HepG2 (cell line): ENCODE data around the gene ZNF217. TPM values are rescaled to one million over a fixed set of nuclear protein-coding genes. Genes with fewer than 3 reads are reported as not detected.

ENCODE experiments used
- KDM3A ChIP-seq: IDR thresholded peaks from 2 replicates; pipeline ENCODE4 v1.6.1; 2018; ENCODE audit warnings: low read depth, missing compliant biosample characterization
- PATZ1 ChIP-seq: sonication (generic); formaldehyde crosslinking; IDR thresholded peaks from 2 replicates; pipeline ENCODE4 v1.4.0; 2020; ENCODE audit warnings: missing genetic modification reagents
- POLR2AphosphoS5 ChIP-seq: IDR thresholded peaks from 2 replicates; pipeline ENCODE4 v1.6.1; 2012; ENCODE audit warnings: low read depth, low read length
- SRF ChIP-seq: IDR thresholded peaks from 2 replicates; pipeline ENCODE4 v1.6.1; 2011; ENCODE audit warnings: mild to moderate bottlenecking, low read depth, low read length, moderate library complexity
- SRSF9 ChIP-seq: fragments of 200-400 bp; formaldehyde crosslinking; IDR thresholded peaks from 2 replicates; pipeline ENCODE4 v1.6.1; 2018; ENCODE audit warnings: borderline replicate concordance, mild to moderate bottlenecking, low read depth, low read length; ENCODE audit not compliant: insufficient read depth, poor library complexity, severe bottlenecking
- XBP1 ChIP-seq: sonication (generic); formaldehyde crosslinking; IDR thresholded peaks from 2 replicates; pipeline ENCODE4 v1.5.0; 2020; ENCODE audit warnings: missing genetic modification reagents
- ZNF362 ChIP-seq: sonication (generic); formaldehyde crosslinking; IDR thresholded peaks from 2 replicates; pipeline ENCODE4 v1.4.0; 2020; ENCODE audit warnings: missing genetic modification reagents, mild to moderate bottlenecking, borderline replicate concordance
- ZNF749 ChIP-seq: sonication (generic); formaldehyde crosslinking; IDR thresholded peaks from 2 replicates; pipeline ENCODE4 v1.8.0; 2022; ENCODE audit warnings: mild to moderate bottlenecking, missing genetic modification reagents, moderate library complexity, borderline replicate concordance
- ZNF879 ChIP-seq: sonication (generic); formaldehyde crosslinking; IDR thresholded peaks from 2 replicates; pipeline ENCODE4 v1.8.1; 2023; ENCODE audit warnings: missing genetic modification reagents
- polyA plus RNA-seq, 8 experiments: library from polyadenylated mRNA; depleted of rRNA in 3 of 8; stranded (reverse) in 7 of 8; unstranded in 1 of 8; fragments of >200 nt; fragmentation: Illumina TruSeq in 4 of 8; extraction: Trizol in 4 of 8; gene quantifications; 2 replicates each; pipeline versions ENCODE4 v1.2.1 to v1.2.3, GENCODE V29; 2011 to 2016; ENCODE audit warnings: low read depth in 4 of 8, missing spikeins in 1 of 8, mixed read lengths in 1 of 8; ENCODE audit not compliant: insufficient read depth in 1 of 8
- total RNA-seq, 5 experiments: library from RNA; depleted of rRNA; stranded (reverse); fragments of >200 nt; fragmentation: Illumina TruSeq; extraction: Trizol; gene quantifications; 2 replicates each; pipeline ENCODE4 v1.2.3, GENCODE V29; 2016; ENCODE audit warnings: low read depth in 1 of 5
- TF ChIP-seq, protein P1 (sequence below): sonication (generic); formaldehyde crosslinking; IDR thresholded peaks from 2 replicates; pipeline ENCODE4 v1.9.0; 2021; ENCODE audit warnings: mild to moderate bottlenecking, missing genetic modification reagents
- TF ChIP-seq, protein P2 (sequence below): sonication (generic); formaldehyde crosslinking; IDR thresholded peaks from 2 replicates; pipeline ENCODE4 v1.5.0; 2020; ENCODE audit warnings: mild to moderate bottlenecking, missing genetic modification reagents
- TF ChIP-seq, protein P3 (sequence below): sonication (generic); formaldehyde crosslinking; IDR thresholded peaks from 2 replicates; pipeline ENCODE4 v1.4.0; 2020; ENCODE audit warnings: missing genetic modification reagents, mild to moderate bottlenecking, borderline replicate concordance

Gene ZNF217
- total and polyA plus RNA-seq, 2 of the 13 experiments (the other 11 are each of a cell fraction or from before 2014, with no cell fraction given): 22.3 to 29.8 TPM

- TF ChIP-seq, protein P1, sequence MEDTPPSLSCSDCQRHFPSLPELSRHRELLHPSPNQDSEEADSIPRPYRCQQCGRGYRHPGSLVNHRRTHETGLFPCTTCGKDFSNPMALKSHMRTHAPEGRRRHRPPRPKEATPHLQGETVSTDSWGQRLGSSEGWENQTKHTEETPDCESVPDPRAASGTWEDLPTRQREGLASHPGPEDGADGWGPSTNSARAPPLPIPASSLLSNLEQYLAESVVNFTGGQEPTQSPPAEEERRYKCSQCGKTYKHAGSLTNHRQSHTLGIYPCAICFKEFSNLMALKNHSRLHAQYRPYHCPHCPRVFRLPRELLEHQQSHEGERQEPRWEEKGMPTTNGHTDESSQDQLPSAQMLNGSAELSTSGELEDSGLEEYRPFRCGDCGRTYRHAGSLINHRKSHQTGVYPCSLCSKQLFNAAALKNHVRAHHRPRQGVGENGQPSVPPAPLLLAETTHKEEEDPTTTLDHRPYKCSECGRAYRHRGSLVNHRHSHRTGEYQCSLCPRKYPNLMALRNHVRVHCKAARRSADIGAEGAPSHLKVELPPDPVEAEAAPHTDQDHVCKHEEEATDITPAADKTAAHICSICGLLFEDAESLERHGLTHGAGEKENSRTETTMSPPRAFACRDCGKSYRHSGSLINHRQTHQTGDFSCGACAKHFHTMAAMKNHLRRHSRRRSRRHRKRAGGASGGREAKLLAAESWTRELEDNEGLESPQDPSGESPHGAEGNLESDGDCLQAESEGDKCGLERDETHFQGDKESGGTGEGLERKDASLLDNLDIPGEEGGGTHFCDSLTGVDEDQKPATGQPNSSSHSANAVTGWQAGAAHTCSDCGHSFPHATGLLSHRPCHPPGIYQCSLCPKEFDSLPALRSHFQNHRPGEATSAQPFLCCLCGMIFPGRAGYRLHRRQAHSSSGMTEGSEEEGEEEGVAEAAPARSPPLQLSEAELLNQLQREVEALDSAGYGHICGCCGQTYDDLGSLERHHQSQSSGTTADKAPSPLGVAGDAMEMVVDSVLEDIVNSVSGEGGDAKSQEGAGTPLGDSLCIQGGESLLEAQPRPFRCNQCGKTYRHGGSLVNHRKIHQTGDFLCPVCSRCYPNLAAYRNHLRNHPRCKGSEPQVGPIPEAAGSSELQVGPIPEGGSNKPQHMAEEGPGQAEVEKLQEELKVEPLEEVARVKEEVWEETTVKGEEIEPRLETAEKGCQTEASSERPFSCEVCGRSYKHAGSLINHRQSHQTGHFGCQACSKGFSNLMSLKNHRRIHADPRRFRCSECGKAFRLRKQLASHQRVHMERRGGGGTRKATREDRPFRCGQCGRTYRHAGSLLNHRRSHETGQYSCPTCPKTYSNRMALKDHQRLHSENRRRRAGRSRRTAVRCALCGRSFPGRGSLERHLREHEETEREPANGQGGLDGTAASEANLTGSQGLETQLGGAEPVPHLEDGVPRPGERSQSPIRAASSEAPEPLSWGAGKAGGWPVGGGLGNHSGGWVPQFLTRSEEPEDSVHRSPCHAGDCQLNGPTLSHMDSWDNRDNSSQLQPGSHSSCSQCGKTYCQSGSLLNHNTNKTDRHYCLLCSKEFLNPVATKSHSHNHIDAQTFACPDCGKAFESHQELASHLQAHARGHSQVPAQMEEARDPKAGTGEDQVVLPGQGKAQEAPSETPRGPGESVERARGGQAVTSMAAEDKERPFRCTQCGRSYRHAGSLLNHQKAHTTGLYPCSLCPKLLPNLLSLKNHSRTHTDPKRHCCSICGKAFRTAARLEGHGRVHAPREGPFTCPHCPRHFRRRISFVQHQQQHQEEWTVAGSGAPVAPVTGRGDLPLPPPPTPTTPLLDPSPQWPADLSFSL (CRISPR knock-in tag): no peak
- TF ChIP-seq POLR2AphosphoS5 (peak; percentile 86), ZNF749 (CRISPR knock-in tag) (peak; percentile 70; the same call in 1 of the 2 replicates), XBP1 (CRISPR knock-in tag) (no peak), ZNF362 (CRISPR knock-in tag) (peak; percentile 91), ZNF879 (CRISPR knock-in tag) (no peak), KDM3A (CRISPR knock-in tag) (peak; percentile 89), PATZ1 (CRISPR knock-in tag) (peak; percentile 86), SRSF9 (no peak), SRF (peak; percentile 1; the same call in 1 of the 2 replicates)
- TF ChIP-seq, protein P2, sequence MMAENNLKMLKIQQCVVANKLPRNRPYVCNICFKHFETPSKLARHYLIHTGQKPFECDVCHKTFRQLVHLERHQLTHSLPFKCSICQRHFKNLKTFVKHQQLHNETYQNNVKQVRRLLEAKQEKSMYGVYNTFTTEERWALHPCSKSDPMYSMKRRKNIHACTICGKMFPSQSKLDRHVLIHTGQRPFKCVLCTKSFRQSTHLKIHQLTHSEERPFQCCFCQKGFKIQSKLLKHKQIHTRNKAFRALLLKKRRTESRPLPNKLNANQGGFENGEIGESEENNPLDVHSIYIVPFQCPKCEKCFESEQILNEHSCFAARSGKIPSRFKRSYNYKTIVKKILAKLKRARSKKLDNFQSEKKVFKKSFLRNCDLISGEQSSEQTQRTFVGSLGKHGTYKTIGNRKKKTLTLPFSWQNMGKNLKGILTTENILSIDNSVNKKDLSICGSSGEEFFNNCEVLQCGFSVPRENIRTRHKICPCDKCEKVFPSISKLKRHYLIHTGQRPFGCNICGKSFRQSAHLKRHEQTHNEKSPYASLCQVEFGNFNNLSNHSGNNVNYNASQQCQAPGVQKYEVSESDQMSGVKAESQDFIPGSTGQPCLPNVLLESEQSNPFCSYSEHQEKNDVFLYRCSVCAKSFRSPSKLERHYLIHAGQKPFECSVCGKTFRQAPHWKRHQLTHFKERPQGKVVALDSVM (CRISPR knock-in tag): peak; percentile 49; the same call in 1 of the 2 replicates
- TF ChIP-seq, protein P3, sequence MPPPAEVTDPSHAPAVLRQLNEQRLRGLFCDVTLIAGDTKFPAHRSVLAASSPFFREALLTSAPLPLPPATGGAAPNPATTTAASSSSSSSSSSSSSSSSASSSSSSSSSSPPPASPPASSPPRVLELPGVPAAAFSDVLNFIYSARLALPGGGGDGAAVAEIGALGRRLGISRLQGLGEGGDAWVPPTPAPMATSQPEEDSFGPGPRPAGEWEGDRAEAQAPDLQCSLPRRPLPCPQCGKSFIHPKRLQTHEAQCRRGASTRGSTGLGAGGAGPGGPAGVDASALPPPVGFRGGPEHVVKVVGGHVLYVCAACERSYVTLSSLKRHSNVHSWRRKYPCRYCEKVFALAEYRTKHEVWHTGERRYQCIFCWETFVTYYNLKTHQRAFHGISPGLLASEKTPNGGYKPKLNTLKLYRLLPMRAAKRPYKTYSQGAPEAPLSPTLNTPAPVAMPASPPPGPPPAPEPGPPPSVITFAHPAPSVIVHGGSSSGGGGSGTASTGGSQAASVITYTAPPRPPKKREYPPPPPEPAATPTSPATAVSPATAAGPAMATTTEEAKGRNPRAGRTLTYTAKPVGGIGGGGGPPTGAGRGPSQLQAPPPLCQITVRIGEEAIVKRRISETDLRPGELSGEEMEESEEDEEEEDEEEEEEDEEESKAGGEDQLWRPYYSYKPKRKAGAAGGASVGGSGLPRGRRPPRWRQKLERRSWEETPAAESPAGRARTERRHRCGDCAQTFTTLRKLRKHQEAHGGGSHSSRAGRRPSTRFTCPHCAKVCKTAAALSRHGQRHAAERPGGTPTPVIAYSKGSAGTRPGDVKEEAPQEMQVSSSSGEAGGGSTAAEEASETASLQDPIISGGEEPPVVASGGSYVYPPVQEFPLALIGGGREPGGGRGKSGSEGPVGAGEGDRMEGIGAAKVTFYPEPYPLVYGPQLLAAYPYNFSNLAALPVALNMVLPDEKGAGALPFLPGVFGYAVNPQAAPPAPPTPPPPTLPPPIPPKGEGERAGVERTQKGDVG (CRISPR knock-in tag): no peak
These were observed 30.0 kb upstream of the ZNF217 start (continued) for GRCh38 chr20:53623454-53624211.
